ENCODE measurements around the gene AQP1.

GRCh38 chr7:30930621-30931020 is 19.0 kb downstream of the AQP1 start:
- TF ChIP-seq POLR2AphosphoS5 (IDR thresholded peaks at IDR 0.05): no peak
- TF ChIP-seq EP300 (IDR thresholded peaks at IDR 0.05): no peak
- TF ChIP-seq, protein P1, sequence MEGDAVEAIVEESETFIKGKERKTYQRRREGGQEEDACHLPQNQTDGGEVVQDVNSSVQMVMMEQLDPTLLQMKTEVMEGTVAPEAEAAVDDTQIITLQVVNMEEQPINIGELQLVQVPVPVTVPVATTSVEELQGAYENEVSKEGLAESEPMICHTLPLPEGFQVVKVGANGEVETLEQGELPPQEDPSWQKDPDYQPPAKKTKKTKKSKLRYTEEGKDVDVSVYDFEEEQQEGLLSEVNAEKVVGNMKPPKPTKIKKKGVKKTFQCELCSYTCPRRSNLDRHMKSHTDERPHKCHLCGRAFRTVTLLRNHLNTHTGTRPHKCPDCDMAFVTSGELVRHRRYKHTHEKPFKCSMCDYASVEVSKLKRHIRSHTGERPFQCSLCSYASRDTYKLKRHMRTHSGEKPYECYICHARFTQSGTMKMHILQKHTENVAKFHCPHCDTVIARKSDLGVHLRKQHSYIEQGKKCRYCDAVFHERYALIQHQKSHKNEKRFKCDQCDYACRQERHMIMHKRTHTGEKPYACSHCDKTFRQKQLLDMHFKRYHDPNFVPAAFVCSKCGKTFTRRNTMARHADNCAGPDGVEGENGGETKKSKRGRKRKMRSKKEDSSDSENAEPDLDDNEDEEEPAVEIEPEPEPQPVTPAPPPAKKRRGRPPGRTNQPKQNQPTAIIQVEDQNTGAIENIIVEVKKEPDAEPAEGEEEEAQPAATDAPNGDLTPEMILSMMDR (IDR thresholded peaks at IDR 0.05): no peak
- TF ChIP-seq POLR2A (IDR thresholded peaks at IDR 0.05): no peak
